NCI-H2196 treated with DMSO at 0.1 percent for 48 hours (cell line): ENCODE data around the gene ADI1.
"Not testable (repeated sequence)": the region's sequence is repeated elsewhere in the genome, so short reads cannot be mapped to it uniquely, and the experiment has no call there.

ENCODE experiments used
- DNase-seq: peaks from one replicate; lab custom pipeline; 2025; ENCODE audit not compliant: unreplicated experiment; lab: John Stamatoyannopoulos, UW

The ADI1 gene

DNA sequence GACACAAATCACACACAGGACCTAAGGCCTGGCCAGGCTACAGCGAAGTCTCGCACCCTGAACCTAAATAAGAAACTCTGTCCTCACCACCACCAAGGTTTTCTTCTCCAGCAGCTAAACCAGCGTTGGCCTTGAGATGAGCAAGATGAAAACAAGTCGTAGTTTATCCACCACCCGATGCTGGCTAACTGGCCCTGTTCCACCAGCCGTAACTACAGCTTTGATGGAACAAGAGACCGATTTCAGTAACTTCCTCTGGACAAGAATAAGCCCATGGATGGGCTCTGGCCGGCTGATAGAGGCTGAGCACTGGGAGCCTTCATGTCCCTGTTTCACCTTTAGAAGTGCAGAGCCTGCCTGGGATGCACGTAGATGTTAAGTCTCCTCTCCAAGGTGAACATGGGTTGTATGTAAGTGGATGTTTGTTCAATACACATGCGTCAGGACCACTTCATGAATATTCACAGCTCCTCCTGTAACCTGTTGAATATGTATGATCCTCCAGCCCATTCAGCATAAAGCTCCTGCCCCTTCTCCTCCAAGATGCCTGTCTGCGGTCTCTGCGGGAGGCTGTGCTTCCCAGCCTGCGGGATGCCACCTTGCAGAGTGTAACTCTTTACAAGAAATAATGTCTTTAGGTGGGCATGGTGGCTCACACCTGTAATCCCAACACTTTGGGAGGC is 24.2 kb downstream of the ADI1 start:
- DNase-seq, result no peak

DNA sequence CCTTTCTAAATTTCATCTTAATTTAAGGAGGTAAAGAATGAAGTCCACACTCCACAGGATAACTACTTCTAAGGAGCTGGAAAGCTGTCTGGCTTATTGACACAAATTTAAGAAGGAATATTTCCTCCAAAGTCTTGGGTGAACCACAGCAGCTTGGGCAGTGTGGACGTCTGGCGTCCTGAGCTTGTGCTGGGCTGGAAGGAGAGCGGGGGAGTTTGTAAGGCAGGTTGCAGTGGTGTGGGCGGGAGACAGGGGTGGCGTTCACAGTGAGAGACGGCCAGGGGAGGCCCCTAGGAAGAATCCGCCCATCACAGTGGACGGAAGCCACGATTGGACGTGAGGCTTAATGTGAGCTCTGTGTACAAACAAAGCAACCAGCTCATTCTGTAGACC is 25.7 kb downstream of the ADI1 start:
- no peak for DNase-seq

DNA sequence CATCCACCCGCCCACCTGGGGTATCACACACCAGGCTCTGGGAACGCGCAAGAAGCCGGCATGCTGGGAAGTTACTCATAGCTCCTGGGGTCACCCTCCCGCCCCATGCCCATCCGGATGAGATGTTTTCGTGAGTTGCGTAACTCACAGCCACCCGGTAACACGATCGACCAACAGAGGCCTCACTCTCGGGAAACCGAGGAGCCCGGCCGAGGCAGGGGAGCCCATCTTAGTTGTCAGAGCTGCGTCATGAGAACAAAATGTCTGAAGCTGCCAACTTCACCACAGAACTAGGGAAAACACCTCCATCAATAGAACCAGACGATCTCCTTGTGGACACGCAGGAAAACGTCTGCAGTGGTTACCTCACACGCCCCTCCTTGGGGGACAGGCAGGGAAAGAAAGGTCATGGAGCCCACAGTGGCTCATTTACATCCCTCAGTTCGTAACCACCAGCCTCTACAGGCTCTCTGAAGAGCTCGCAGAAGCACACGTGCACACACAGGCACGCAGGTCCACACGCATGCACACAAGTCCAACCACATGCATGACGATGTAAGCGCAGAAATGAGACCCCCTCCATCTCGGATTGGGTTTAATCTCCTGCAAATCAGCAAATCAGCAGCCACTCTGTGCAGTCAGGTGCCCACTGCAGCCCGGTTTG is 26.2 kb downstream of the ADI1 start:
- no peak for DNase-seq

DNA sequence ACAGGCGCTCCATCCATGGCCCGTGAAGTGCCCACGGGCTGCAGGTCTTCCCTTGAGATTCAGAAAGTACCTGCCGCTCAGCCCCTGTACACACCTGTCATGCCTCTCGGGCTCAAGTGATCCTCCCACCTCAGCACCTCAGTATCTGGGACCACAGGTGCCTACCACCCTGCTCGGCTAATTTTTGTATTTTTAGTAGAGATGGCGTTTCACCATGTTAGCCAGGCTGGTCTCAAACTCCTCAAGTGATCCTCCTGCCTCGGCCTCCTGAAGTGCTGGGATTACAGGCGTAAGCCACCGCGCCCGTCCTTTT is 26.9 kb downstream of the ADI1 start:
- DNase-seq, result not testable (repeated sequence)

DNA sequence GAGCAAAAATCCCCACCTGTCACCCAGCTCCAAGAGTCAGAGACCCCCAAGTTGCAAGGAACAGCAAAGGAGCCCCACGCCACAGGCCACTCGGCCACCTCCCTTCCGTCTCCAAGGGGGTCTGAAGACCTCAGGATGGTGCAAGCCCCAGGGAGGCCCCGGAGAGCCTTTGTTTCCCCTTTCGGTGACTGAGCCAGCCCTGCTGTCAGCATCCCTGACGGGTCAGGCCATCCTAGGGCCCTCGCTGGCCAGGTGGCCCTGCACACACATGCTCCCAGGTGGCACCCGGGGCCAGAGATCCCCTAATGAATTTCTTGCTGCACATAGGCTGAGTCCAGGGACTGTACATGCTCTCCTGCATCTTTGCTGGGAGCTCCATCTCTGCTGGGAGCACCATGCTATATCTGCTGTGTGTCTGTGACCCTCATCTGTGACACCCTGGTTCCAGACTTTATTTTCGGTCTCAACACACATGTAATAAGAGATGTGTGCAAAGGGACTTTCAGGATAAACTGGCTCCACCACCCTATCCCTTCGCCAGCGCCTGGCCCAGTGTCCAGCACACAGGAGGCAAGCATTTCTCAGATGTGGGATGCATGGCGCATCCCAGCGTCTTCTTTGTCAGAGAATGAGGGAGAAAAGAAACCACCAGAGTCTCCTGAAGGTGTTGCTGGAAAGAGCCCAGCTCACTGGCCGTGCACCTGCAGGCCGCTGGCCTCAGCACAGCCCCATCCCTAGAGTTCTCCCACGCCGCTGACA is 27.4 kb downstream of the ADI1 start:
- no peak for DNase-seq

DNA sequence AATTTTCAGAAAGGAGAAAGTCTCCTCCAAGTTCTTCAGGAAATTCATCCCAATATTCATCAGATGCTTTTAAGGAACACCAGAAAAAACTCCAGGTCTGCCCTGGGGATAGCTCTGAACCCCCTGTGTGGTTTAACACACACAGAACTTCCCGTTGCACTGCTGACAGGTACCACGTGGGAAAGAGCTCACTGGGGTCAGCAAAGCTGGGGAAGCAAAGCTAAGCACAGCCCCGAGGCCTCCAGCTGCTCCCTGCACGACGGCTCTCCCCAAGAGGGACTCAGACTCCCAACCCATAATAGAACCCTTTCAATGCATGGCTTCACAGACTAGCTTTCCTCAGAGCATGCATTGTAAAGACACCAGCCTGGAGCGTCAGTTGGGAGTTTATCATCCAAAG is 28.0 kb downstream of the ADI1 start:
- DNase-seq, result no peak

DNA sequence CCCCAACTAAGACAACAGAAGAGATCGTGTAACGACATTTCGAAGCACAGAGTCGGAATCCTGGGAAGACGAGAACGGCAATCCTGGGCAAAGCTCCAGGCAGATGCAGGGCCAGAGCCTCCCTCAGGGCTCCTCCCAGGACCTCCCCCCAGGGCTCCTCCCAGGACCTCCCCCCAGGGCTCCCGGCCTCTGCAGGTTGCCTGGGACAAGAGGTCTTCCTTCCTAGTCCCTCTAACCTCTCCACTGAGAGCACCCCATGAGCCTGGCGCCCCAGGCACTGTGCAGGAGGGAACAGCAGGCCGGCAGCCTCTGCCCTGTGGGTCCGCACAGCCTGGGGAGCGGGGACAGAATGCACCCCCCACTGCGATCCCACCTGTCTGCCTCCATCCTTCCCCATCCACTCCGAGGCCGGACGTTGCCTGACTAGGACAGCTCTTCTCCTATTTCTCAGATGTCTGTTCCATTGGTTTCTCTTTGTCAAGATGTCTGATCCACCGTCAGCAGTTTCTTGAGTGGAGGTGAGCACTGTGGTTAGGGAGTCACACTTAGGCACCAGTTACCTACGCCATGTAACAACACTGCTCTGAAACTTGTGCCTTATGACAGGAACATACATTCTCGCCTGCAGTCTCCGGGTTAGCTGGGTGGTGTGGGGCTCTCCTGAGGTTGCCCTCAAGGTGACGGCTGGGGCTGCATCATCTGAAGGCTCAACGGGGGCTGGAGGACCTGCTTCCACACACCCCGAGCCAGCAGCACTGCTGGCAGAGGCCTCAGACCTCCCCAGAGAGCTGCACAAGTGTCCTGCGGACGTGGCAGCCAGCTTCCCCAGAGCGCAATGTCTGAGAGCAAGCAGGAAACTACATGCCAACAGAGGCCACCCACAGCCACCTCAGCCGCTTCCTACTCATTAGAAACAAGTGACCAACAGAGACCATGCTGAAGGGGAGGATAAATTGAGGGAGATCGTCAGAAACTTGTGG is 28.9 kb downstream of the ADI1 start:
- no peak for DNase-seq

DNA sequence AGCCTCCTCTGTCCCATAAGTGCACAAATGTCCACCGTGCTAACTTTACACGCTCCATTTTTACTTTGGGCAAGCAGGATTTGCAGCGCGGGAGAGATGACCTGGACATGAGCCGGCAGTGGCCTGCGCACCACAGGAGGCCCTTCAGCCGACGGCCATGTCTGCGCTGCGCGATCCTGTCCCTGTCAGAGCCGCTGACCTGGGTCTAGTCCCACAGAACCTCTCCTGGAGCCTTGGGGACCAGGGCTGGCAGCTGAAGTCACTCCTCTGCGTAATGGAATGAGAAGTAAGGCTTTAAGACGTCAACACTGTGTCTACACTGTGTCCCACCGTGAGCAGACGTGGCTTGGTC is 29.6 kb downstream of the ADI1 start:
- no peak for DNase-seq

DNA sequence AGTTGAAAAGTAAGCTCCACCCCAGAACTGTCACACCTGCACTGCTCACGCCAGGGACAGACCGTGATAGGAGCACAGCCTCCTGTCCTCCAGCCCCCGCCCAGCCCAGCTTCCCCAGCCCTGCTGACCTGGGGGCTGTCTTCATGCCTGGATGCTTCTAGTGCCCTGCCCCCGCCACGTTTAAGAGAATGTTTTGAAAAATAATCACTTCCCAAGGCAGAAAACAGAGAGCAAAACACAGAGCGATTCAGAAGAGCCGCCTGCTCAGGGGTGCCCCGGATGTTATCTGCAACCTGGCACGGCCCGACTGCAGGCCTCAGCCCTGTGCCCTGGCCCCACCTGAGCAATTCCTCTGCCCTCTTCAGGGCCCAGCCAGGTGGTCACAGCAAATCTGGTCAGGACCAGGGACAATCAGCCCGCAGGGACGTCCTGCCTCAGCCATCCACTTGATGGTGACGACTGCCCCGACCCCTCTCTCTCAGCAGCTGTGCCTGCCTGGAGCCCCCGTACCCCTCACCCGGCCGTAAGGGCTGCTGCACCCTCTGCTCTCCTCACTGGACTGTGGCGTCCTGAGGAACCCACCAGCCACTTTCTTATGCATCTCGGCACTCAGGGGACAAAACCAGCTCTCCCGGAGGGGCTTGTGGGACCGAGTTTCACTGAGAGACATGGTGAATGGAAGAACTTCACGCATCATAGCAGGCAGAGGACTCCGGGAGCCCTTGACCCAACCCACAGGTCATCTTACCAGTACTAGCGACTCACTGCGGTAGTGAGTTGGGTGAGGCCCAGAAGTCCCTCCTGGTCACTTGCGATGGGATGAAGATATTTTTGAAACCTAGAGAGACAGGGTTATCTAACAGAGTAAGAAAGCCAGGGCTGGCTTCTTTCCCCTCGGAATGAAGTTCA is 30.2 kb downstream of the ADI1 start:
- no peak for DNase-seq

DNA sequence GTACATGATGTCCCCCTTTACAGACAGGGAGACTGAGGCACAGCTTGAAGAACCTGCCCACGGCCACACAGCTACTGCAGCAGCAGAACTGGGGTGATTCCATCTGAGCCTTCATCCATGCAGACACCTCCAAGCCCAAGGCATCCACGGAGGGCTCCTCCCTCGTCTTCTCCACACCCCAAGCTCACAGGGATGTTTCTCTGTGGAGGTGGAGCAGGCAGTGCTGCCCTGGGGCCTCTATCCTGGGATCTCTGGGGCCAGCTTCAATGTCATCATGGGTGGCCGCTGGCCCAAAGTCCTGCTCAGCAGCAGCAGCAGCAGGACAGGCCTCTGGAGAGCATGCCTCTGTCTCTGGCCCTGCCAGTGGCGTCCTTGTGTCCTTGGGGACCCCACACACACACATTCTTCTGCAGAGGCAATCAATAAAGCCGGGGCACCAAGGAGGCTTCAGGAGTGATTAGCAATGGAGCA is 31.2 kb downstream of the ADI1 start:
- DNase-seq, result no peak

DNA sequence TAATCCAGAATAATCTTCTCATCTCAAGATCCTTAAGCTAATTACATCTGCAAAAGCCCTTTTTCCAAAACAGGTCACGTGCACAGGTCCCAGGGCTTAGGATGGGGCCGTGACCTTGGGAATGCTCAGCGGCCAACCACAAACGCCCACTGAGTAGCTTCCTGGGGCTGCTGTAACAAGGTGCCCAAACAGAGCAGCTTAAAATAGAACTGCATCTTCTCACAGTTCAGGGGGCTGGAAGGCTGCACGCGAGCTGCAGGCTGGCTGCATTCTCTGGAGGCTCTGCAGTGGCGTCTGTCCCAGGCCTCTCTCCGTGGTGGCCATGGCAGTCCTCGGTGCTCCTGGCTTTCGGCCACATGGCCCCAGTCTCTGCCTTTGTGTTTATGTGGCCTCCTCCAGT is 31.9 kb downstream of the ADI1 start:
- no peak for DNase-seq

DNA sequence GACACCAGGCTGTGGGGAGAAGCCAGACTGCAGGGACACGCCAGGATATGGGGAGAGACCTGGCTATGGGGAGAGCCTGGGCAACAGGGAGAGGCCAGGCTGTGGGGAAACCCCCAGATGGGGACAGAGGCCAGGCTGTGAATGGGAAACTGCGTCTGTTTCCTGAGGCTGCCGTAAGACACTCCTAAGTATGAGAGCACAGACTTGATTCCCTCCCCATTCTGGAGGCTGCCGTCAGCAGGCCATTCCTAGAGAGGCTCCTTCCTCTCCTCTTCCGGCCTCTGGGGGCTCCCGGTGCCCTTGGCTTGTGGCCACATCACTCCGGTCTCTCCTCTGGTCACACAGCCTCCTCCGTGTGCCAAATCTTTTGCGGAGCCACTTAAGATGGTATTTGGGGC is 32.3 kb downstream of the ADI1 start:
- DNase-seq, result no peak

DNA sequence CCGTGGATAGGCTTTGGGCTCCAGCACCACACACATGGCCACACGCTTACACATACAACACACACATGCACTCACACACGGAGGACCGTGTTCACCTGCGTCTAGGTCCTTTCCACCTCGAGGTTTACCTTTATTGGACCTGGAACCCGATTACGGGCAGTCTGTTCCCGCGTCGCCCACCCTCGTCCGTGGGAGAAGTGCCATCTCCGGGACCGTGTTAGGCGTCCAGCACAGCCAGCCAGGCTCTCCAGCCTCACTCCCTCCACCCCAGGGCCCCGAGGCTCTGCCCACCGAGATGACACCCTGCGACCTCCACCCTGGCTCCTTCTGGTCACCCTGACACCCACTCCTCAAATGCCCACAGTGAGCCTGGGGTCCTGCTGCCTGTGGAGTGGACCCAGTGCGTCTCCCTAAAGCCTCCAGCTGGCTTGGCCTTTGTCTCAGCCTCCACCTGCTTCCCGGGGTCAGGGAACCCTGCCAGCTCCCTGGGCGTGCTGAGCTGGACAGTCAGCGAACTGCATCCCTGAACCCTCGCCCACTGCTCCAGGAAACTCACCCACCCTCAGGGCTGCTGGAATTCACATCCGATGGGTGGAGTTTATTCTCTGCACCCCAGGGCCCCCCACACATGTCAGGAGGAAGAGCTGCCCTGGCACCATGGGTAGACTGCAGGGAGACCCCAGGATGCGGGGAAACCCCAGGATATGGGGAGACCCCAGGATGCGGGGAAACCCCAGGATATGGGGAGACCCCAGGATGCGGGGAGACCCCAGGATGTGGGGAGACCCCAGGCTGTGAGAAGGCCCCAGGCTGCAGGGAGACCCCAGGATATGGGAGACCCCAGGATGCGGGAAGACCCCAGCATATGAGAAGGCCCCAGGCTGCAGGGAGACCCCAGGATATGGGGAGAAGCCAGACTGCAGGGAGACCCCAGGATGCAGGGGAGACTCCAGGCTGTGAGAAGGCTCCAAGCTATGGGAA is 33.0 kb downstream of the ADI1 start:
- DNase-seq, result no peak

DNA sequence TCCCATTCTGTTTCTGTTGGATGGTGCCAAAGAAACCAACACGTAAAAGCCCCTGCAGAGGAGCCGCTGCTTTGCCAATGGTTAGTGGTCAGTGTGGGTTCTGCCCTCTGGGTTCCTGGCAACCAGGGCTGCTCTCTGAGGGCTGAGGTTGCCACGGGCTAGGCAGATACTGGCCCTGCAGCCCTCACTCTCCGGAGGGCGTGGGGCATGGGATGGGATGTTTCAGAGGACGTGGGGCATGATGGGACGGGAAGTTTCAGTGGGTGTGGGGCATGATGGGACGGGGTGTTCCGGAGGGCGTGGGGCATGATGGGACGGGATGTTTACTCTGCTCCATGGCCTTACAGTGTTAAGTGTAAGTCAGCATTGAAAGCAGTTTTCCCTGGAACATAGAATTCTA is 34.2 kb downstream of the ADI1 start:
- no peak for DNase-seq

DNA sequence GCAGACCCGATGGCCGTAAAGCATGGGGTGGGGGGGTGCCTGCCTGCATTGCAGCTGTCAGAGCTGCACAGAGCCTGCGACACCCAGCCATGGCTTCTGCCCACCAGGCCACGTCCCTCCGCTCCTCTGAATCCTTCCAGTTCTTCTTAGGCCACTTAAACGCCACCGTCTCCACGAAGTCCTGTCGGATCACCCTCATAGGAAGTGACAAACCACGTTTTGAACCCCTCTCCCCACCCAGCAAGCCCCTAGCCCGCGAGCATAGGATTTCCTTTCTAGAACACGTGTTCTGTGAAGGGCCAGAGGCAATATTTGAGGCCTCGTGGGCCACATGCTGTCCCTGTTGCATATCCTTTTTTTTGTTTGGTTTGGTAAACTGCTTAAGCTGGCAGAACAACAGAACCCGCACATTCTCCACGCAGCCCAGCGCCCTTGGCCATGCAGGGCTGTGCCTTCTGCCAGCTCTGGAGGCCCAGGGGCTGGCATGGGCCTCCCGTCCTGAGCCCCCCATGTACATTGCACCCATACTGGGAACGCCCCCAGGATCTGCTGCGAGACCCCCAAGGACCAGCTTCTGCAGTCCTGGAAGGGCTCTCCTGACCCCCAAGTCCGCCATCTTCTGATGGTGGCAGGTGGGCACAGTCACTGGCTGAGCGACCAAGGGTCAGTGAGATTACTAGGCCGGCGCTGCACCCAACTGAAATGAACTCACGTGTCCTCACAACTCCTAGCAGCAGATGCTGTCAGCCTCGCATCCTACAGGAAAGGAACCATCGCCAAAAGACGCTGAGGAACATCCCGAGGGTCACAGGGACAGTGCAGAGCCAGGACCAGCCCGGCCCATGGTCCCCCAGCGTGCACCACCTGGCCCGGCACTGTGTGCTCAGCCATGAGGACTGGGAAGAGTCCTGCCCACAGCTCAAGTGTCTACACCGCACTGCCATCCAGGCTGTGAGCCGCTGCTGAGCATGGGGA is 35.1 kb downstream of the ADI1 start:
- DNase-seq, result no peak

DNA sequence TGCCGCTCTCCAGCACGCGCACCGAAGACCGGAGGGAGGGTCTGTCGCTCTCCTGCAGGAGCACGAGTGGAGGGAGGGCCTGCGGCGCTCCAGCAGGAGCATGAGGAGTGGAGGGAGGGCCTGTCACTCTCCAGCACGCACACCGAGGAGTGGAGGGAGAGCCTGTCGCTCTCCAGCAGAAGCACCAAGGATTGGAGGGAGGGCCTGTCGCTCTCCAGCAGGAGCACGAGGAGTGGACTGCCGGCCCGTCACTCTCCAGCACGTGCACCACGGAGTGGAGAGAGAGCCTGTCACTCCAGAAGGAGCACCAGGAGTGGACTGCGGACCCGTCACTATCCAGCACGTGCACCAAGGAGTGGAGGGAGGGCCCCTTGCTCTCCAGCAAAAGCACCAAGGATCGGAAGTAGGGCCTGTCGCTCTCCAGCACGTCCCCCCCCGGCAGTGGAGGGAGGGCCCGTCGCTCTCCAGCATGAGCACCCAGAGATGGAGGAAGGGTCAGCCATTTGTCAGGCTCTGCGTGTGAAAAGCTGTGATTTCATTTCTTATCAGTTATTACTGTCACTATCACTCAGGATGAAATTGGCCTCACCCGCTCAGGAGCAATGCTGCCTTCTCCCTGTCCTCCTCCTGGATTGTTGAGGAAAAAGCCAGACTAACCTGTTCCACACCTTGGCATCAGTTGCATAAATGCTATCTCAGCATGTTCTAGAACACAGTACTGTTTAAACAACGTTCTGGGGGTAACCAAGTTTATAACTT is 35.9 kb downstream of the ADI1 start:
- no peak for DNase-seq

DNA sequence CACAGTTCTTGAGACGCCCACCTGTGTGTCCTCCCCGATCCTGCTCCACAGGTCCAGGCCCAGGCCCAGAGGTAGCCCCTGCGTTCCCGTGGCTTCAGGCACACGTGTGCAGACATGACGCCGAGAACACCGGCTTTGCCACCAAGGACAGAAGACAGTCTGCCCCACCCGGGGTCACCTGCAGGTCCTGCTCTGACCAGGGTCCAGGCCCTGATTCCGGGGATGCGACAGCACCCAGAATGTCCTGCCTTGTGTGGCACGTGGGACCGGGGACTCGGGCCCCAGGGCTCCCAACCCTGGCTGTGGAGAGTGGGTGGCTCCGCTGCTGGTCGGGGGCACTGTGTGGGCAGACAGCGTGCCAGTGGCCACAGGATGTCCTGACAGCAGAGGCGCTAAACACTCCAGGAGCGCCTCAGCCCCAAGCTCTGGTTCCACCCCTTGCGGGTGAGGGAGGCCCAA is 36.9 kb downstream of the ADI1 start:
- DNase-seq, result no peak
